Mucosa of descending colon (tissue), 3 donors: ENCODE measurements around the gene STK32B. TPM values are rescaled to one million over a fixed set of nuclear protein-coding genes. Genes with fewer than 3 reads are reported as not detected.

Experiments
- ATAC-seq: fragments of 200-7000 bp; cut with Tn5 transposase; one replicate; pipeline ENCODE4 v1.9.1; 2020; ENCODE audit warnings: mild to moderate bottlenecking, moderate library complexity
- DNase-seq, 3 donors: peaks; one replicate each; pipeline ENCODE4 v3.0.0-alpha.2; 2020
- H3K36me3 ChIP-seq: fragments of 200-600 bp; one replicate; pipeline ENCODE4 v1.8.0; 2021; ENCODE audit warnings: low read depth, mild to moderate bottlenecking
- H3K4me1 ChIP-seq: fragments of 200-600 bp; one replicate; pipeline ENCODE4 v1.8.0; 2021; ENCODE audit warnings: low read depth, mild to moderate bottlenecking
- H3K4me3 ChIP-seq: fragments of 200-600 bp; one replicate; pipeline ENCODE4 v1.8.0; 2021; ENCODE audit warnings: mild to moderate bottlenecking
- H3K9me3 ChIP-seq: fragments of 200-600 bp; one replicate; pipeline ENCODE4 v1.8.0; 2021; ENCODE audit warnings: mild to moderate bottlenecking
- CTCF ChIP-seq: fragments of 200-600 bp; IDR thresholded peaks from one replicate; pipeline ENCODE4 v1.8.0; 2022; ENCODE audit warnings: antibody characterized with exemption, mild to moderate bottlenecking
- intact Hi-C, 2 donors: fragments of 100-400 bp; cut with DNase I in 1 of 2; cut with micrococcal nuclease in 1 of 2; formaldehyde crosslinking; loops; one replicate each; pipeline versions ENCODE4 v1.11.0 to v1.11.1; 2022; cut with DNase I, micrococcal nuclease
- total RNA-seq, 3 donors: library from RNA; stranded (reverse); fragmentation: NEBNext Ultra II Directional in 2 of 3; extraction: Animal tissue kit (Norgen Biotek cat#: 25700) in 2 of 3; gene quantifications; one replicate each; pipeline versions ENCODE4 v1.2.1 to v1.2.4, GENCODE V29; 2021 to 2023
- donor health status: DM: no; HTN: no; CAD: no; lungs with moderate emphysema.
- donor health status: DM: no; HTN: no; CAD: no.
- donor health status: DM: no; HTN: yes; CAD: no.

STK32B gene
- total RNA-seq, 3 donors from 2014 or later = 0.67 to 2.2 (median 1.1) TPM

DNA sequence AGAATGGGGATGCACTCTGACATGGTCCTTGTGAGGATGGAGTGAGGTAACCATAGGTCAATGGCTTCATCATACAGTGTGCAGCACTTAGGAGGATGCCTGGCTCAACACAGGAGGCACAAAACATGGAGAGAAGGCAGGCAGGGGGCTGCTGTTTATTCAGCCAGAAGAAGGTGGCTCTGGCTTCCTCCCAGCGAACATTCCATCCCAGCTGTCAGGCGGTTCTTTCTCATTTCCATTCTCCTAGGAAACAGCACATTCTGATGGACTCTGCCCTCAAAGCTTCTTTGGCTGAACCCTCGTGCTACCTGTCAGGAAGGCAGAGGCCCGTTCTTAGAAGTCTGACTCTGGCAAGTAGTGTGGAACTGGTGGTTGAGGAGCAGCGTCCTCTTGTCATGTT is 18.6 kb downstream of the STK32B start:
- no peaks in the 10 kb centered on the region for H3K4me1 ChIP-seq
- DNase-seq (no peak), ATAC-seq (no peak)
- TF ChIP-seq CTCF = no peak
- no peaks in the 10 kb centered on the region for H3K36me3 ChIP-seq
- H3K9me3 ChIP-seq = no peaks in the 10 kb centered on the region
- no peak overlapping the region for H3K4me3 ChIP-seq
- intact Hi-C loops = no loop called here

- intact Hi-C loops = no loop called here
These were observed 21.7 kb downstream of the STK32B start for GRCh38 chr4:5072948-5073347.

DNA sequence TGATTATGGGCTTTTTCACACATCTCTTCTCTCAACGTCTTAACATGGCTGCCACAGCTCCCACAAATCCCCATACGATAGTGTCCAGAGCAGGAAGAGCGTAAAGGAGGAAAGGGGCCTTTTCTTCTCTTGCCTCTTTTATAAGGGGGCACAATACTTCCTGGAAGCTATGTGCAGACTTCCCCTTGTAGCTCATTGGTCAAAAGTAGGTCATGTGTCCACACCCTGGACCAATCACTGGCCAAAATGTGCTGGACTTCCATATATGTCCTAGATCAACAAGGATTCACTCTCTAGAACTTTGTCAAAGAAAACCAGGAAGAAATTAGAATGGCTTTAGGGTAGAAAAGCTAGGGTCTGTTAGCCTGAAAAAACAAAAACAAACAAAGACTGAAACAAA is 26.7 kb downstream of the STK32B start:
- ATAC-seq = no peak
- no peaks in the 10 kb centered on the region for H3K4me1 ChIP-seq
- DNase-seq = no peak
- peaks cover 5% of the 10 kb centered on the region for H3K9me3 ChIP-seq
- intact Hi-C loops = no loop called here
- TF ChIP-seq CTCF = no peak
- H3K36me3 ChIP-seq = no peaks in the 10 kb centered on the region
- H3K4me3 ChIP-seq = no peak overlapping the region

More at GRCh38 chr4:5072948-5073347, 21.7 kb downstream of the STK32B start:
- DNase-seq (no peak), ATAC-seq (no peak)
- Histone ChIP-seq H3K4me1 (no peaks in the 10 kb centered on the region), H3K36me3 (no peaks in the 10 kb centered on the region), H3K9me3 (no peaks in the 10 kb centered on the region), H3K4me3 (no peak overlapping the region)
- TF ChIP-seq CTCF = no peak

DNA sequence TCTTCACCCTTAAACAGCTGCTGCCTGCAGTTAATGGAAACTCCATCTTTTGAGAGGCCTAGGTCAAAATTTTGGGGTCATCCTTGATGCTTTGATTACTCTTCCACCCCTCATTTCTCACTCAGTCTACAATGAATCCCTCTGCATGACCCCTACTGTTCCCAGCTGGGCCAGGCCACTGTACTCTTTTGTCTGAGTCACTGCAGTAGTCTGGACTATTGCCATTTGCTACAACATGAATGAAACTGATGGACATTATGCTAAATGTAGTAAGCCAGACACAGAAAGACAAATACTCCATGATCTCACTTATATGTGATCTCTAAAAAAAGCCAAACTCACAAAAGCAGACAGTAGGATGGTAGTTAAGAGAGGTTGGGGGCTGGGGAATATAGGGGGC is 28.3 kb downstream of the STK32B start:
- Histone ChIP-seq H3K36me3 (no peaks in the 10 kb centered on the region), H3K4me3 (no peak overlapping the region), H3K9me3 (peaks cover 5% of the 10 kb centered on the region), H3K4me1 (no peaks in the 10 kb centered on the region)
- ATAC-seq = no peak
- intact Hi-C loops = no loop called here
- no peak for DNase-seq
- no peak for TF ChIP-seq CTCF

GRCh38 chr4:5081441-5081999 is 30.2 kb downstream of the STK32B start:
- DNase-seq (no peak), ATAC-seq (no peak)
- no peak overlapping the region for H3K4me3 ChIP-seq

More at GRCh38 chr4:5081441-5081999, 30.2 kb downstream of the STK32B start:
- intact Hi-C loops = no loop called here
- no peak for TF ChIP-seq CTCF
- H3K9me3 ChIP-seq = peaks cover 10% of the 10 kb centered on the region
- H3K4me1 ChIP-seq = no peaks in the 10 kb centered on the region
- H3K36me3 ChIP-seq = no peaks in the 10 kb centered on the region
